NB4 (cell line): ENCODE results near the gene FER1L5.

Experiments used
- POLR2A ChIP-seq: IDR thresholded peaks from 2 replicates; pipeline ENCODE4 v1.6.1; 2011; ENCODE audit warnings: mild to moderate bottlenecking; ENCODE audit not compliant: insufficient read length; ENCODE audit errors: extremely low read depth
- TF ChIP-seq, protein P1 (sequence below): IDR thresholded peaks from one replicate; pipeline ENCODE4 v1.5.1; 2012; ENCODE audit warnings: low read depth, low read length
- TF ChIP-seq, protein P2 (sequence below): IDR thresholded peaks from 2 replicates; pipeline ENCODE4 v1.6.1; 2011; ENCODE audit warnings: low read depth, low read length

DNA sequence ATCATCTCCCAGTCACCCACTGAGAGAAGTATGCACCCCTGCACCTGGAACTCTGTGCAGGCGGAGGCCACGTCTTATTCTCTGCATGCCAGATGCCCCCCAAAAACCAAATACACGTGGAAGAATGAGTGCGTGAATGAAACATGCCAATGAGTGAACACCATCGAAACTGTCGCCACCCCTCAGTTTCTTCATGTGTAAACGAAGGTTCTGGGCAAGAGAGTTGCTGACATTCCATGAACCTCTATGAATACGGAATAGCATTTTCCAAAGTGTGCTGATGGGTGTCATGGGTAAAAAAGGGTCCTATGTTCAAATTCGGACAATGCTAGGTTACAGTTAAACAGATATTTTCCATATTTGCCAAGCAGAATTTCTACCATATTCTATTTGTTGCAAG, 19.8 kb downstream of the FER1L5 start:
- TF ChIP-seq, protein P1, sequence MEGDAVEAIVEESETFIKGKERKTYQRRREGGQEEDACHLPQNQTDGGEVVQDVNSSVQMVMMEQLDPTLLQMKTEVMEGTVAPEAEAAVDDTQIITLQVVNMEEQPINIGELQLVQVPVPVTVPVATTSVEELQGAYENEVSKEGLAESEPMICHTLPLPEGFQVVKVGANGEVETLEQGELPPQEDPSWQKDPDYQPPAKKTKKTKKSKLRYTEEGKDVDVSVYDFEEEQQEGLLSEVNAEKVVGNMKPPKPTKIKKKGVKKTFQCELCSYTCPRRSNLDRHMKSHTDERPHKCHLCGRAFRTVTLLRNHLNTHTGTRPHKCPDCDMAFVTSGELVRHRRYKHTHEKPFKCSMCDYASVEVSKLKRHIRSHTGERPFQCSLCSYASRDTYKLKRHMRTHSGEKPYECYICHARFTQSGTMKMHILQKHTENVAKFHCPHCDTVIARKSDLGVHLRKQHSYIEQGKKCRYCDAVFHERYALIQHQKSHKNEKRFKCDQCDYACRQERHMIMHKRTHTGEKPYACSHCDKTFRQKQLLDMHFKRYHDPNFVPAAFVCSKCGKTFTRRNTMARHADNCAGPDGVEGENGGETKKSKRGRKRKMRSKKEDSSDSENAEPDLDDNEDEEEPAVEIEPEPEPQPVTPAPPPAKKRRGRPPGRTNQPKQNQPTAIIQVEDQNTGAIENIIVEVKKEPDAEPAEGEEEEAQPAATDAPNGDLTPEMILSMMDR: no peak
- TF ChIP-seq, protein P2, sequence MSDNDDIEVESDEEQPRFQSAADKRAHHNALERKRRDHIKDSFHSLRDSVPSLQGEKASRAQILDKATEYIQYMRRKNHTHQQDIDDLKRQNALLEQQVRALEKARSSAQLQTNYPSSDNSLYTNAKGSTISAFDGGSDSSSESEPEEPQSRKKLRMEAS: no peak
- no peak for TF ChIP-seq POLR2A
